Right atrium auricular region (tissue), 2 donors: ENCODE results near the gene ADARB2. TPM values are rescaled to one million over a fixed set of nuclear protein-coding genes. Genes with fewer than 3 reads are reported as not detected.

Source experiments
- DNase-seq: peaks from one replicate; pipeline ENCODE4 v3.0.0-alpha.2; 2019; ENCODE audit warnings: low spot score
- H3K27ac ChIP-seq, 2 donors: fragments of 200-600 bp; sonication (generic); 1 replicate in 1 of 2; 2 replicates in 1 of 2; pipeline ENCODE4 v1.5.1; 2016 to 2019
- H3K27me3 ChIP-seq, 2 donors: fragments of 200-600 bp; sonication (generic); one replicate each; pipeline versions ENCODE4 v1.5.1 to v1.6.0; 2017 to 2019
- H3K36me3 ChIP-seq: fragments of 200-600 bp; sonication (generic); one replicate; pipeline ENCODE4 v1.5.1; 2016
- H3K4me1 ChIP-seq, 2 donors: fragments of 200-600 bp; sonication (generic); one replicate each; pipeline versions ENCODE4 v1.5.1 to v1.6.0; 2017 to 2019
- H3K4me3 ChIP-seq, 2 donors: fragments of 200-600 bp; sonication (generic); 1 replicate in 1 of 2; 2 replicates in 1 of 2; pipeline ENCODE4 v1.5.1; 2017 to 2019; ENCODE audit warnings: mild to moderate bottlenecking in 1 of 2, moderate library complexity in 1 of 2
- H3K9me3 ChIP-seq, 2 donors: fragments of 200-600 bp; sonication (generic); one replicate each; pipeline ENCODE4 v1.5.1; 2019
- CTCF ChIP-seq, 2 donors: fragments of 200-600 bp; sonication (generic); IDR thresholded peaks; one replicate each; pipeline ENCODE4 v1.5.1; 2019; ENCODE audit warnings: antibody characterized with exemption in 2 of 2
- total RNA-seq, 2 donors: library from RNA; depleted of rRNA; stranded (reverse); fragments of >200 nt; gene quantifications; one replicate each; pipeline ENCODE4 v1.1.0, GENCODE V29; 2016

ADARB2 gene
- total RNA-seq, 2 donors from 2014 or later = 0.33 to 0.71 TPM

- Histone ChIP-seq H3K27ac (no peak overlapping the region), H3K4me3 (no peak overlapping the region), H3K27me3 (no peaks in the 10 kb centered on the region), H3K9me3 (no peaks in the 10 kb centered on the region), H3K36me3 (no peaks in the 10 kb centered on the region), H3K4me1 (no peaks in the 10 kb centered on the region)
- TF ChIP-seq CTCF (IDR thresholded peaks at IDR 0.05) = no peak
- no peak for DNase-seq
Observed at GRCh38 chr10:1655367-1655766, 82.0 kb downstream of the ADARB2 start.

- no peaks in the 10 kb centered on the region for H3K27me3 ChIP-seq
- TF ChIP-seq CTCF (IDR thresholded peaks at IDR 0.05) = no peak
- H3K4me3 ChIP-seq = no peak overlapping the region
- H3K4me1 ChIP-seq = no peaks in the 10 kb centered on the region
- no peaks in the 10 kb centered on the region for H3K36me3 ChIP-seq
- no peak for DNase-seq
- no peak overlapping the region for H3K27ac ChIP-seq
- no peaks in the 10 kb centered on the region for H3K9me3 ChIP-seq
Observed at GRCh38 chr10:1654811-1655356, 82.4 kb downstream of the ADARB2 start.

GRCh38 chr10:1654247-1654646 is 83.1 kb downstream of the ADARB2 start:
- H3K27me3 ChIP-seq = no peaks in the 10 kb centered on the region
- no peak for TF ChIP-seq CTCF (IDR thresholded peaks at IDR 0.05)
- no peaks in the 10 kb centered on the region for H3K9me3 ChIP-seq

GRCh38 chr10:1653321-1653720 is 84.0 kb downstream of the ADARB2 start:
- Histone ChIP-seq H3K4me3 (no peak overlapping the region), H3K4me1 (no peaks in the 10 kb centered on the region), H3K9me3 (no peaks in the 10 kb centered on the region), H3K27me3 (no peaks in the 10 kb centered on the region), H3K36me3 (no peaks in the 10 kb centered on the region), H3K27ac (no peak overlapping the region)
- DNase-seq = no peak
- no peak for TF ChIP-seq CTCF (IDR thresholded peaks at IDR 0.05)

More at GRCh38 chr10:1654247-1654646, 83.1 kb downstream of the ADARB2 start:
- no peak overlapping the region for H3K4me3 ChIP-seq
- no peaks in the 10 kb centered on the region for H3K36me3 ChIP-seq
- DNase-seq = no peak
- H3K27ac ChIP-seq = no peak overlapping the region
- H3K4me1 ChIP-seq = no peaks in the 10 kb centered on the region

- no peaks in the 10 kb centered on the region for H3K9me3 ChIP-seq
- DNase-seq = no peak
- no peak for TF ChIP-seq CTCF (IDR thresholded peaks at IDR 0.05)
- no peaks in the 10 kb centered on the region for H3K4me1 ChIP-seq
- H3K4me3 ChIP-seq = no peak overlapping the region
- no peak overlapping the region for H3K27ac ChIP-seq
- H3K36me3 ChIP-seq = no peaks in the 10 kb centered on the region
- no peaks in the 10 kb centered on the region for H3K27me3 ChIP-seq
Observed at GRCh38 chr10:1652151-1652550, 85.2 kb downstream of the ADARB2 start.
